Measurements from ENCODE around the gene LETM1. TPM values are rescaled to one million over a fixed set of nuclear protein-coding genes. Genes with fewer than 3 reads are reported as not detected.

Gene LETM1
- 13.1 and 18.6 TPM in 2 replicates for total RNA-seq (2014; rRNA removed; shearing (Covaris generic))

DNA sequence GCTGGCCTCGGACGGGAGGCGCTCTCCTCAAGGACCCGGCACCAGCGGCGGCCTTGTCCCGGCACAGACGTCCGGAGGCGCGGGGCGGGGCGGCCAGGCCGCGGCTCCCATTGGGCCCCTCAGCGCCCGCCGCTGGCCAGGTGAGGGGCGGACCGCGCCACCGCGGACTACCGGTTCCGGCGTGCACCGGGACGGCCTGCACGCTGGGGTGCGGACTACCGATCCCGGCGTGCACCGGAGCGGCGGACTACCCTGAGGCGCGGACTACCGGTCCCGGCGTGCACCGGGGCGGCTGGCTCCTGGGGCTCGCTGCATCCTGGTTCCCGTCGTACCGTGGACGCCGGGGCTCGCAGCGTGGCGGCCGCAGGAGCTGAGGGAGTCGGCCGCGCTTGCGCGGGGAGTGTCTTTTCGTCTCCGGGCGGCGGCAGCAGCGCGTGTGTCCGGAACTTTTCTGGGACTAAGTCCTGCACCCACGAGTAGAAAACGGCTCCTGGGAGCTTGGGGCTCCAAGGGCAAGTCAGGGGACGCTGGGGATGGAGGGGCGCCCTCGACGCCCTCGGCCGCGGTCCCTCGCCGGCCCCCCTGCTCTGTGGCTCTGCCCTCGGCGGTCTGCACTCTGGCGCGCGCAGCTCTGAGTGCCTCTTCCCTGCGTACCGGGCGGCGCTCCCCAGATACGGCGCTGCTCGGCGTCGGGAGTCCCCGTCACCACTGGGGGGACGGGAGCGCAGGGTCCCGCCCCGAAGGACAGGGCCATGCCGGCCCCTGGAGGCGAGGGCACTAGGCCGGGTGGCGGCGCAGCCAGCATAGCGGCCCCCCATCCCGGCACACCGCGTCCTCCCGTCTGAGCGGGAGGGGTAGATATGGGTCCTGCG, at the start of gene LETM1:
Gene LETM1 (minus strand): TSS at position 86 of the 872 bp plus-strand sequence. CDS start 206 bp downstream, outside the sequence.
- peak; percentile 75 to 89 for DNase-seq (ENCODE audit: low read depth in 1 of 2, low spot score in 2 of 2)

DNA sequence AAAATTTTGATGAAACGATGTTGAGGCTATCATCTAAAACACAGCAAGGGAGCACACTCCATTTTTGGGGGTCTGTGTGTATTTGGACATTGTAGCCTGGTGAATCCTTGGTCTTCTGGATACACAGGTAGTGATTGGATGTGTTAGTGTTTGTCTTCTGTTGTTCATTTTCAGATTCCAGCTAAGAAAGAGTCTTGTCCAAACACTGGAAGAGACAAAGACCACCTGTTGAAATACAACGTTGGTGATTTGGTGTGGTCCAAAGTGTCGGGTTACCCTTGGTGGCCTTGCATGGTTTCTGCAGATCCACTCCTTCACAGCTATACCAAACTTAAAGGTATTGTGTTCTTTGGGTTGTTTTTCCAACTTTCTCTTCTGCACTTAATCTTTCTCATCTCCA, 48.1 kb upstream of the LETM1 start:
- Histone ChIP-seq H3K9me3 (replicated peaks) (no peaks in the 10 kb centered on the region), H3K36me3 (peaks cover 39% of the 10 kb centered on the region), H3K27me3 (replicated peaks) (no peaks in the 10 kb centered on the region), H3K4me1 (replicated peaks) (0 out of 2 replicates have a peak, but pooled peaks cover 4% of the 10 kb centered on the region), H3K4me3 (no peak overlapping the region), H3K27ac (no peak overlapping the region)
- no peak for DNase-seq (ENCODE audit: low read depth in 1 of 2, low spot score in 2 of 2)

More for the DNA sequence above, at the start of gene LETM1:
- Histone ChIP-seq H3K4me3 (peak within 1 kb of the TSS; percentile 95), H3K9me3 (replicated peaks) (no peaks in the 10 kb centered on the region), H3K27me3 (replicated peaks) (no peaks in the 10 kb centered on the region), H3K4me1 (replicated peaks) (peaks cover 8% of the 10 kb centered on the region), H3K36me3 (peaks cover 11% of the 10 kb centered on the region; the same call in 1 of the 2 replicates), H3K27ac (peak within 1 kb of the TSS; percentile 43)

DNA sequence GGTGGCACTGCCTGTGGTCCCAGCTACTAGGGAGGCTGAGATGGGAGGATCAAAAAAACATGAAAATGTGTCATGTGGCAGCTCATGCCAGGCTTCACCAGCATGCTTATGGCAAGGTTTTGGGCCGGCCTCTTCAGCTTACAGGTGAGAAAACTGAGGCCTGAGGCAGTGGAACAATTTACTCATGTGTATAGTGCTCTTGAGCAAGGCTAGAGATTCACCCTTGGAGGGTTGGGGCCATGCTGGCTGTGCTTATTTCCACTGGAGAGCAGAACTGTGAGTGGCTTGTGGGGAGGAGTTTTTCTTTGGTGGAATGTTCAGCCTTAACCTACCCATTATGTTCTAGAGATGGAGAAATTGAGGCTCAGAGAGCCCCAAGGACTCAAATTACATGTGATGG, 47.1 kb upstream of the LETM1 start:
- Histone ChIP-seq H3K4me3 (no peak overlapping the region), H3K9me3 (replicated peaks) (no peaks in the 10 kb centered on the region), H3K4me1 (replicated peaks) (0 out of 2 replicates have a peak, but pooled peaks cover 6% of the 10 kb centered on the region), H3K27me3 (replicated peaks) (no peaks in the 10 kb centered on the region), H3K36me3 (peaks cover 35% of the 10 kb centered on the region), H3K27ac (no peak overlapping the region)
- no peak for DNase-seq (ENCODE audit: low read depth in 1 of 2, low spot score in 2 of 2)

DNA sequence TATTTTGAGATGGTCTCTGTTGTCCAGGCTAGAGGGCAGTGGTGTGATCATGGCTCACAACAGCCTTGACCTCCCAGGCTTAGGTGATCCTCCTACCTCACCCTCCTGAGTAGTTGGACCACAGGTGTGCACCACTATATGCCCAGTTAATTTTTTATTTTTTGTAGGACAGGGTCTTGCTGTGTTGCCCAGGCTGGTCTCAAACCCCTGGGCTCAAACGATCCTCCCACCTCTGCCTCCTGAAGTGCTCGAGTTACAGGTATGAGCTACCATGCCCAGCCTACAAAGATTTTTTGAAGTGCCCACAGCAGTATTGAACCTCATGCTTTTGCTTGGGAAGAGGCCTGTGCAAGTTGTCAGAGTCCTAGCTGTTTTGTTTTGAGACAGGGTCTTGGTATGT, 46.3 kb upstream of the LETM1 start:
- Histone ChIP-seq H3K27ac (no peak overlapping the region), H3K4me3 (no peak overlapping the region), H3K27me3 (replicated peaks) (no peaks in the 10 kb centered on the region), H3K36me3 (peaks cover 32% of the 10 kb centered on the region), H3K9me3 (replicated peaks) (no peaks in the 10 kb centered on the region), H3K4me1 (replicated peaks) (0 out of 2 replicates have a peak, but pooled peaks cover 6% of the 10 kb centered on the region)
- DNase-seq (ENCODE audit: low read depth in 1 of 2, low spot score in 2 of 2): no peak

DNA sequence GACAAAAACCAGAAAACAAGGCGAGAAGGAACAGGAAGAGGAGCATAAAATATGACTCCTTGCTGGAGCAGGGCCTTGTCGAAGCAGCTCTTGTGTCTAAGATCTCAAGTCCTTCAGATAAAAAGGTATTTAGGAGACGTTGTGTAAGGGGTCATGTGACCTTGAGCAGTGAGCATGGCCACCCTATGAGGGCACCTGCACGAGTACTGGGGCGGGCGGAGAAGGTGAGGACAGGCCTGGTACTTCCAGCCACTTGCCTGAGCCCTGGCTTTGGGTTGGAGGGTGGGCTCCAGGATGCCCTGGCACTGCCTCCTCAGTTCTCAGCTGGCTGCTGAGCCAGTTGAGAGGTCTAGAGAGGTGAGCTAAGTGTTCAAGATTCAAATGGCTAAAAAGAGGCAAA, 45.2 kb upstream of the LETM1 start:
- no peaks in the 10 kb centered on the region for H3K27me3 ChIP-seq (replicated peaks)
- H3K27ac ChIP-seq: no peak overlapping the region
- 0 out of 2 replicates have a peak, but pooled peaks cover 6% of the 10 kb centered on the region for H3K4me1 ChIP-seq (replicated peaks)
- no peak for DNase-seq (ENCODE audit: low read depth in 1 of 2, low spot score in 2 of 2)
- H3K36me3 ChIP-seq: peaks cover 32% of the 10 kb centered on the region
- no peaks in the 10 kb centered on the region for H3K9me3 ChIP-seq (replicated peaks)
- no peak overlapping the region for H3K4me3 ChIP-seq

DNA sequence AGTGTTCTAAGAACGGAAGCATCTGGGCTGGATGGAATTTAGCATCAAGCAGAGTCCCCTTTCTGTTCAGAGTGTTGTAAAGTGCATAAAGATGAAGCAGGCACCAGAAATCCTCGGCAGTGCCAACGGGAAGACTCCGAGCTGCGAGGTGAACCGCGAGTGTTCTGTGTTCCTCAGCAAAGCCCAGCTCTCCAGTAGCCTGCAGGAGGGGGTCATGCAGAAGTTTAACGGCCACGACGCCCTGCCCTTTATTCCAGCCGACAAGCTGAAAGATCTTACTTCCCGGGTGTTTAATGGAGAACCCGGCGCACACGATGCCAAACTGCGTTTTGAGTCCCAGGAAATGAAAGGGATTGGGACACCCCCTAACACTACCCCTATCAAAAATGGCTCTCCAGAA, 44.7 kb upstream of the LETM1 start:
- no peak for DNase-seq (ENCODE audit: low read depth in 1 of 2, low spot score in 2 of 2)
- Histone ChIP-seq H3K9me3 (replicated peaks) (no peaks in the 10 kb centered on the region), H3K4me3 (no peak overlapping the region), H3K4me1 (replicated peaks) (0 out of 2 replicates have a peak, but pooled peaks cover 6% of the 10 kb centered on the region), H3K27me3 (replicated peaks) (no peaks in the 10 kb centered on the region), H3K36me3 (peaks cover 32% of the 10 kb centered on the region), H3K27ac (no peak overlapping the region)

DNA sequence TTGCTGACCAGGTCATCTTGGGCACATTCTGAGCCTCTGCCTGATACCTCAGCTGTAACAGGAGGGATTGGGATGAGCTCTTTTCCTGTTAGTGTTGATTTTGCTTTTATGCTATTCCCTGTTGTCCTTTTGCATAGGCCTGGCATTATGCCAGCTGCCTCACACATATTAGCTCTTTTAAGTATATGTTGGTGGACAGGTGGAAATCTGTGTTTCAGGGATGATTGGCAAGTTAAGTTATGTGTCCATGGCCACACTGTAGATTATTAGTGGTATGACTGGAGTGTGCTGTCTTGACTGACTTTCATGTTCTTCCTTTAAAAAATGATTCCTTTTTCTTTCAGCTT, 44.1 kb upstream of the LETM1 start:
- H3K27ac ChIP-seq: no peak overlapping the region
- H3K27me3 ChIP-seq (replicated peaks): no peaks in the 10 kb centered on the region
- H3K4me3 ChIP-seq: no peak overlapping the region

DNA sequence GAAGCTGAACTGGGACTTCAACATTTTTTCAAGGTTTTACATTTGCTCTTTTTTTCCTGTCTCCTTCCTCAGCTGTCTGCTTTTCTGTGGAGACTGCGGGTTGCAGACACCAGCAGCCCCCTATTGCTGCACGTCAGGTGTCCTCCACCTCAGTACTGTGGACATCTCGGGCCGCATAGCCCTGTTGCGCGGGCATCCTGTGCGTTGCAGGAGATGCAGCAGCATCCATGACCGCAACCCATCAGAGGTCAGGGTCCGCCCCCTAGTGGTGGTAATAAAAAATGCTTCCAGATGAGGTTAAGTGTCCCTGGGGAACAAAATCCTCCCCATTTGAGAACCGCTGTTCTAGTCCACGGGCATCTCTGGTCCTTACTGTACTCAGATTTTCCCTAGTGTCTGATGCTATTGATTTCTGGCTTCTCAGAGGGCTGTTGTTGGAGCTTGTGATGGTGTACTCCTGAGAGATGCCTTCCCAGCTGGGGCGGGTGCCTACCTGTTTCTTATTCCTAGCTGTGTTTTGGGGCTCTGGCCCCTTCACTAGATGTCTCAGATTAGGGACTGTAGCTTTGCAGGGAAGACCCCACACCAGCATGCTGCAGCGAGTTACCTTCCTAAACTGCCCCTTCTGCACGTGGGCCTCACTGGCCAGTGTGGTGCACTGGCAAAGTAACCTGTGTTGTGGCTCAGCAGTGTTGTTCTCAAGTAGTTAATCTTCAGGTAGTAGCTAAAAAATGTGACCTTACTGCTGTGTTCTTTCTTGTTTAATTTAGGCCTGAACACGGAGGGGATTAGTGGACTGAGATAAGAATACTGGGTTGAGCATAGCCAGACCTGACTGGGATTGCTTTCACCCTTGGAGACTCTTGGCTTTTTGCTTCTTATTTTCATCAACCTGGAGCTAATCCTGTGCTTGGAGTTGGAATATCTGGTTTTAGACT, 43.5 kb upstream of the LETM1 start:
- no peak overlapping the region for H3K4me3 ChIP-seq
- 0 out of 2 replicates have a peak, but pooled peaks cover 6% of the 10 kb centered on the region for H3K4me1 ChIP-seq (replicated peaks)
- H3K27ac ChIP-seq: no peak overlapping the region
- no peaks in the 10 kb centered on the region for H3K9me3 ChIP-seq (replicated peaks)
- DNase-seq (ENCODE audit: low read depth in 1 of 2, low spot score in 2 of 2): peak; percentile 35 to 59
- peaks cover 24% of the 10 kb centered on the region for H3K36me3 ChIP-seq
- no peaks in the 10 kb centered on the region for H3K27me3 ChIP-seq (replicated peaks)

More for the DNA sequence above, 44.1 kb upstream of the LETM1 start:
- no peaks in the 10 kb centered on the region for H3K9me3 ChIP-seq (replicated peaks)
- DNase-seq (ENCODE audit: low read depth in 1 of 2, low spot score in 2 of 2): no peak
- 0 out of 2 replicates have a peak, but pooled peaks cover 6% of the 10 kb centered on the region for H3K4me1 ChIP-seq (replicated peaks)
- H3K36me3 ChIP-seq: peaks cover 30% of the 10 kb centered on the region

DNA sequence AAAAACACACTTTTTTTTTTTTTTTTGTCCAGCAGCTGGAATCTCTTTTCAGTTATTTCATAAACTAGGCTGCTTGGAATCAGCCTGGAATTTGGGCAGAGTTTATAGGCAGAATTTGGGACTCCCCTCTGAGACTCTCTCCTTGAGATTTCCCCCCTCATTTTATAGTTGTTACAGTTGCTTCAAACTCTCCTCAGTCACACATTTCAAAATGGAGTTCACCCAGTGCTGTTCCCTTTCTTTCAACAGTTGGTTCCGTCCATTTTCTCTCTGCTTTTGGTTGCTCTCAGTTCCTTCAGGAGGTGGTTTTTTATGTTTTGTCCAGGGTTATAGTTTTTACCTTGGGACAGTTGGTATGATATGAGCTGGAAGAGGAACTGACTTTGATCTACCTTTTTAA, 42.7 kb upstream of the LETM1 start:
- Histone ChIP-seq H3K36me3 (peaks cover 17% of the 10 kb centered on the region), H3K27ac (no peak overlapping the region), H3K4me1 (replicated peaks) (0 out of 2 replicates have a peak, but pooled peaks cover 6% of the 10 kb centered on the region), H3K27me3 (replicated peaks) (no peaks in the 10 kb centered on the region), H3K4me3 (no peak overlapping the region), H3K9me3 (replicated peaks) (no peaks in the 10 kb centered on the region)
- DNase-seq (ENCODE audit: low read depth in 1 of 2, low spot score in 2 of 2): no peak

DNA sequence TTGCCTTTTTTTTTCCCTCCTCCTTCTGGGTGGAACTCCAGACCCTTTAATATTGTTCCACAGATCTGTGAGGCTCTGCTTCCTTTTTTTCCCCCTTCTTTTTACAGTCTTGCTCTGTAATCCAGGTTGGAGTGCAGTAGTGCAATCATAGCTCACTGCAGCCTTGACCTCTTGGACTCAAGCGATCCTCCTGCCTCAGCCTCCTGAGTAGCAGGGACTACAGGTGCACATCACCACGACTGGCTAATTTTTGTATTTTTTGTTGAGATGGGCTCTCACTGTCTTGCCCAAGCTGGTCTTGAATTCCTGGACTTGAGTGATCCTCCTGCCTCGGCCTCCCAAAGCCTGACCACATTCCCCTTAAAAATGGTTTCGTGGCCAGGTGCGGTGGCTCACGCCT, 42.1 kb upstream of the LETM1 start:
- DNase-seq (ENCODE audit: low read depth in 1 of 2, low spot score in 2 of 2): no peak
- Histone ChIP-seq H3K4me3 (no peak overlapping the region), H3K27ac (no peak overlapping the region), H3K4me1 (replicated peaks) (0 out of 2 replicates have a peak, but pooled peaks cover 6% of the 10 kb centered on the region), H3K27me3 (replicated peaks) (no peaks in the 10 kb centered on the region), H3K36me3 (peaks cover 17% of the 10 kb centered on the region), H3K9me3 (replicated peaks) (no peaks in the 10 kb centered on the region)

DNA sequence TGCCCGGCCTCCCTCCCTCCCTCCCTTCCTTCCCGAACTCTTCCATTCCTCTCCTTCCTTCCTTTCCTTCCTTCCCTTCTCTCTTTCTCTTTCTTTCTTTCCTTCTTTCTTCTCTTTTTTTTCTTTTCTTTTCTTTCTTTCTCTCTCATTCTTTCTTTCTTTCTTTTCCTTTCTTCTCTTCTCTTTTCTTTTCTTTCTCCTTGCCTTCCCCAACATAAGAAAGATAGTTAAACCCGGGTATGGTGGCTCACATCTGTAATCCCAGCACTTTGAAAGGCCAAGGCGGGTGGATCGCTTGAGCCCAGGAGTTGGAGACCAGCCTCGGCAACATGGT, 40.7 kb upstream of the LETM1 start:
- H3K9me3 ChIP-seq (replicated peaks): no peaks in the 10 kb centered on the region
- no peak for DNase-seq (ENCODE audit: low read depth in 1 of 2, low spot score in 2 of 2)
- no peak overlapping the region for H3K27ac ChIP-seq
- peaks cover 15% of the 10 kb centered on the region for H3K36me3 ChIP-seq
- no peaks in the 10 kb centered on the region for H3K27me3 ChIP-seq (replicated peaks)
- H3K4me3 ChIP-seq: no peak overlapping the region
- 0 out of 2 replicates have a peak, but pooled peaks cover 6% of the 10 kb centered on the region for H3K4me1 ChIP-seq (replicated peaks)

DNA sequence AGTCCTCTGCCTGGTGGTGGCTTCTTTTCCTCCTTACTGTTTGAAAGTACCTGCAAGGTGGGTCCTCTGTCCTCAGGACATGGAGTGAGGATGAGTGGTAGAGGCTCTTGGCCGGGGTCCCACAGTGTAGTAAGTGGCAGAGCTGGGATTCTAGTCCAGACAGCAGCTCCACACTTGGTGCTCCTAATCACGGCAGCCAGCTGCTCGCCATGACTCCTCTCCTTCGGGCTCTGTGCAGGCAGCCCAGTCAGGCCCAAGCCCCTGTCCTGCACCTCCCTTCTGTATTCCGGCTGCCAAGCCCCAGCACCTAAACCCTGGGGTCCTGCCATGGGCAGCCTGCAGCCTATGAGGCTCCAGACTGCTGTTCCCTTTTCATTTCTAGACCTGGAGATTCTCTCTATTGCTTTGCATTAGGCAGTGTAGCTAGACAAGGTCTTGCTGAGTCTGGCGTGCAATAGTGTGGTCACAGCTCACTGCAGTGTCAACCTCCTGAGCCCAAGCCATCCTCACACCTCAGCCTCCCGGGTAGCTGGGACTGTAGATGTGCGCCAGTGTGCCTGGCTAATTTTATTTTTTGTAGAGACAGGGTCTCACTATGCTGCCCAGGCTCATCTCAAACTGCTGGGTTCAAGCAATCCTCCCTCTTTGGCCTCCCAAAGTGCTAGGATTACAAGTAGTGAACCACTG, 40.2 kb upstream of the LETM1 start:
- H3K36me3 ChIP-seq: peaks cover 10% of the 10 kb centered on the region
- no peaks in the 10 kb centered on the region for H3K9me3 ChIP-seq (replicated peaks)
- DNase-seq (ENCODE audit: low read depth in 1 of 2, low spot score in 2 of 2): no peak
- no peaks in the 10 kb centered on the region for H3K27me3 ChIP-seq (replicated peaks)
- 0 out of 2 replicates have a peak, but pooled peaks cover 6% of the 10 kb centered on the region for H3K4me1 ChIP-seq (replicated peaks)
- no peak overlapping the region for H3K27ac ChIP-seq
- no peak overlapping the region for H3K4me3 ChIP-seq

DNA sequence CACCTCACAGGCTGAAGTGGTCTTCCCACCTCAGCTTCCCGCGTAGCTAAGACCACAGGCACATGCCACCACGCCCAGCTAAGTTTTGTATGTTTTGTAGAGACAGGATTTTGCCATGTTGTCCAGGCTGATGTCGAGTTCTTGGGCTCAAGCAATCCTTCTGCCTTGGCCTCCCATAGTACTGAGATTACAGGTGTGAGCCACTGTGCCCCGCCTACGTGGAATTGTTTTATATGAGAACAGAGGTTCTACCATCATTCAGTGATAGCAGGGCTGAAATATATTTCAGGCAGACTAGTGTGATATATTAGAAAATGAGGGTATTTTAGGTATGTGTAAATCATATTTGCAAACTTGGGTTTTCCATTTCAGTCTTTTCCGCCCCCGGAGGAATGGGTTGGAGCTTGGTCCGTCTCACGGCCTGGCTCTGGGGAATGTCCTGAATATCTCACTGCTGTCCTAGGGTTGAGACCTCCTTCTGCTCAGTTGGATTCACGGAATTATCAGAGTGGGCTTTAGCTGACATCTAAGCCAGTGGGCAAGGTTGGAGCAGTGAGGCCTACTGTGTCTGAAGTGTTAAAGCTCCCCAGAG, 35.1 kb upstream of the LETM1 start:
- no peaks in the 10 kb centered on the region for H3K4me1 ChIP-seq (replicated peaks)
- H3K4me3 ChIP-seq: no peak overlapping the region
- no peaks in the 10 kb centered on the region for H3K27me3 ChIP-seq (replicated peaks)
- no peaks in the 10 kb centered on the region for H3K9me3 ChIP-seq (replicated peaks)
- no peak overlapping the region for H3K27ac ChIP-seq
- DNase-seq (ENCODE audit: low read depth in 1 of 2, low spot score in 2 of 2): no peak
- no peaks in the 10 kb centered on the region; the same call in 1 of the 2 replicates for H3K36me3 ChIP-seq

Data from SJSA1 (cell line).